Esophagus muscularis mucosa (tissue), 4 donors: Measurements from ENCODE around the gene UGT1A7. TPM values are rescaled to one million over a fixed set of nuclear protein-coding genes. Genes with fewer than 3 reads are reported as not detected.

ENCODE experiments used
- DNase-seq: peaks from one replicate; pipeline ENCODE4 v3.0.0-alpha.2; 2017; ENCODE audit errors: extremely low spot score
- H3K27ac ChIP-seq, 4 donors: fragments of 200-600 bp; sonication (generic); replicated peaks in 1 of 4; 1 replicate in 3 of 4; 2 replicates in 1 of 4; pipeline ENCODE4 v1.5.1; 2016 to 2019; ENCODE audit warnings: mild to moderate bottlenecking in 1 of 4
- H3K27me3 ChIP-seq, 4 donors: fragments of 200-600 bp; sonication (generic); one replicate each; pipeline versions ENCODE4 v1.5.1 to v1.6.0; 2016 to 2019
- H3K36me3 ChIP-seq, 4 donors: fragments of 200-600 bp; sonication (generic); one replicate each; pipeline ENCODE4 v1.5.1; 2016 to 2019
- H3K4me1 ChIP-seq, 4 donors: fragments of 200-600 bp; sonication (generic); one replicate each; pipeline ENCODE4 v1.5.1; 2016 to 2019
- H3K4me3 ChIP-seq, 4 donors: fragments of 200-600 bp; sonication (generic); 1 replicate in 2 of 4; 2 replicates in 2 of 4; pipeline ENCODE4 v1.5.1; 2016 to 2019; ENCODE audit warnings: mild to moderate bottlenecking in 4 of 4, moderate library complexity in 1 of 4
- H3K9me3 ChIP-seq, 4 donors: fragments of 200-600 bp; sonication (generic); 1 replicate in 3 of 4; 2 replicates in 1 of 4; pipeline ENCODE4 v1.5.1; 2016 to 2019
- CTCF ChIP-seq, 3 experiments: fragments of 200-600 bp in 2 of 3; fragments of 450-650 bp in 1 of 3; sonication (generic) in 2 of 3; IDR thresholded peaks; one replicate each; pipeline ENCODE4 v1.5.1; 2017 to 2019; ENCODE audit warnings: antibody characterized with exemption in 3 of 3, mild to moderate bottlenecking in 2 of 3, moderate library complexity in 1 of 3
- EP300 ChIP-seq: sonication (generic); formaldehyde crosslinking; IDR thresholded peaks from one replicate; pipeline ENCODE4 v1.6.1; 2017; ENCODE audit warnings: antibody characterized with exemption
- POLR2A ChIP-seq: fragments of 450-650 bp; IDR thresholded peaks from one replicate; pipeline ENCODE4 v1.6.1; 2017; ENCODE audit warnings: antibody characterized with exemption, moderate library complexity, mild to moderate bottlenecking, low read depth
- POLR2AphosphoS5 ChIP-seq, 2 donors: sonication (generic); formaldehyde crosslinking; IDR thresholded peaks; one replicate each; pipeline ENCODE4 v1.6.1; 2017; ENCODE audit warnings: antibody characterized with exemption in 2 of 2
- WGBS: methylation state at CpG from one replicate; pipeline ENCODE4 v1.1.5; 2018; 5-methylcytosine and 5-hydroxymethylcytosine counted together
- intact Hi-C: fragments of 100-400 bp; cut with DNase I; formaldehyde crosslinking; loops from one replicate; pipeline ENCODE4 v1.15.1; 2023
- total RNA-seq, 4 donors: library from RNA; depleted of rRNA; stranded (reverse); fragments of >200 nt; gene quantifications; one replicate each; pipeline versions ENCODE4 v1.1.0 to v1.2.1, GENCODE V29; 2016

The UGT1A7 gene
- total RNA-seq, 4 donors from 2014 or later = 0.42 TPM; not detected in 3

- no peaks in the 10 kb centered on the region for H3K27me3 ChIP-seq
- no peak for DNase-seq
- no peak overlapping the region for H3K4me3 ChIP-seq
- no peaks in the 10 kb centered on the region for H3K36me3 ChIP-seq
- no peak overlapping the region for H3K27ac ChIP-seq
- intact Hi-C loops = no loop called here
- H3K9me3 ChIP-seq = no peaks in the 10 kb centered on the region
- TF ChIP-seq POLR2AphosphoS5 (IDR thresholded peaks at IDR 0.05) (no peak), POLR2A (no peak), CTCF (IDR thresholded peaks at IDR 0.05) (no peak), EP300 (no peak)
- no peaks in the 10 kb centered on the region for H3K4me1 ChIP-seq
Measured at GRCh38 chr2:233758141-233758540, 76.4 kb downstream of the UGT1A7 start.

GRCh38 chr2:233758849-233759248 lies 77.1 kb downstream of the UGT1A7 start:
- intact Hi-C loops = no loop called here
- Histone ChIP-seq H3K9me3 (no peaks in the 10 kb centered on the region), H3K4me1 (no peaks in the 10 kb centered on the region), H3K27me3 (peaks cover 0 to 3% (median 0%) of the 10 kb centered on the region in 4 donors), H3K27ac (no peak overlapping the region), H3K36me3 (no peaks in the 10 kb centered on the region), H3K4me3 (no peak overlapping the region)
- 88% methylated on average over 2 of the region's 2 CpGs for WGBS
- TF ChIP-seq POLR2A (no peak), CTCF (IDR thresholded peaks at IDR 0.05) (no peak), POLR2AphosphoS5 (IDR thresholded peaks at IDR 0.05) (no peak), EP300 (no peak)
- no peak for DNase-seq

GRCh38 chr2:233760043-233760442 lies 78.3 kb downstream of the UGT1A7 start, which contains the start of gene UGT1A1:
UGT1A1 (plus strand) TSS chr2:233760270; CDS start chr2:233760288, 18 bp downstream.
- H3K4me3 ChIP-seq = no peak within 1 kb of the TSS
- H3K4me1 ChIP-seq = no peaks in the 10 kb centered on the region
- no peaks in the 10 kb centered on the region for H3K36me3 ChIP-seq
- peaks cover 0 to 14% (median 0%) of the 10 kb centered on the region in 4 donors for H3K27me3 ChIP-seq
- no peak within 1 kb of the TSS for H3K27ac ChIP-seq
- DNase-seq = no peak
- intact Hi-C loops = no loop called here
- TF ChIP-seq POLR2AphosphoS5 (IDR thresholded peaks at IDR 0.05) (no peak), POLR2A (no peak), EP300 (no peak), CTCF (IDR thresholded peaks at IDR 0.05) (no peak)
- H3K9me3 ChIP-seq = no peaks in the 10 kb centered on the region
- 96% methylated on average over 6 of the region's 6 CpGs for WGBS

GRCh38 chr2:233761040-233761769 lies 79.5 kb downstream of the UGT1A7 start:
- H3K9me3 ChIP-seq = no peaks in the 10 kb centered on the region
- H3K27me3 ChIP-seq = peaks cover 0 to 25% (median 0%) of the 10 kb centered on the region in 4 donors
- H3K4me3 ChIP-seq = no peak overlapping the region
- H3K4me1 ChIP-seq = no peaks in the 10 kb centered on the region
- no peak overlapping the region for H3K27ac ChIP-seq
- DNase-seq = no peak
- intact Hi-C loops = no loop called here
- WGBS = 84% methylated on average over 4 of the region's 4 CpGs
- TF ChIP-seq POLR2AphosphoS5 (IDR thresholded peaks at IDR 0.05) = no peak
- H3K36me3 ChIP-seq = no peaks in the 10 kb centered on the region

GRCh38 chr2:233764264-233764663 lies 82.6 kb downstream of the UGT1A7 start:
- 69% methylated on average over 7 of the region's 7 CpGs for WGBS
- no peaks in the 10 kb centered on the region for H3K9me3 ChIP-seq
- H3K27ac ChIP-seq = no peak overlapping the region
- intact Hi-C loops = no loop called here
- DNase-seq = no peak
- H3K36me3 ChIP-seq = no peaks in the 10 kb centered on the region
- H3K4me3 ChIP-seq = no peak overlapping the region
- H3K4me1 ChIP-seq = no peaks in the 10 kb centered on the region
- TF ChIP-seq CTCF (IDR thresholded peaks at IDR 0.05) = no peak
- TF ChIP-seq POLR2AphosphoS5 (IDR thresholded peaks at IDR 0.05) = no peak
- no peak for TF ChIP-seq EP300
- no peak for TF ChIP-seq POLR2A
- H3K27me3 ChIP-seq = peaks cover 0 to 31% (median 0%) of the 10 kb centered on the region in 4 donors
